T-helper 2 cell treated with Interferon-gamma antibody and Interleukin-4, amounts not matched to agents 5 μg/mL and 100 μg/mL, for 36 hours (primary cell): ENCODE results near the gene SIDT2.
"Not testable (repeated sequence)": the region's sequence is repeated elsewhere in the genome, so short reads cannot be mapped to it uniquely, and the experiment has no call there.

Source experiments
- DNase-seq: peaks from one replicate; pipeline ENCODE4 v3.0.0; 2021; ENCODE audit warnings: low spot score
- H3K27ac Mint-ChIP-seq: one replicate; pipeline ENCODE4 v1.8.0; 2021; ENCODE audit warnings: mild to moderate bottlenecking, mixed read lengths
- H3K27me3 Mint-ChIP-seq: one replicate; pipeline ENCODE4 v1.8.0; 2021; ENCODE audit warnings: low read depth, mixed read lengths
- H3K36me3 Mint-ChIP-seq: one replicate; pipeline ENCODE4 v1.8.0; 2021; ENCODE audit warnings: low read depth, mixed read lengths
- H3K4me1 Mint-ChIP-seq: one replicate; pipeline ENCODE4 v1.8.0; 2021; ENCODE audit warnings: low read depth, mixed read lengths
- H3K4me3 Mint-ChIP-seq: one replicate; pipeline ENCODE4 v1.8.0; 2022; ENCODE audit warnings: mild to moderate bottlenecking, moderate library complexity, mixed read lengths
- H3K9me3 Mint-ChIP-seq: one replicate; pipeline ENCODE4 v1.8.0; 2021; ENCODE audit warnings: mixed read lengths

The SIDT2 gene

DNA sequence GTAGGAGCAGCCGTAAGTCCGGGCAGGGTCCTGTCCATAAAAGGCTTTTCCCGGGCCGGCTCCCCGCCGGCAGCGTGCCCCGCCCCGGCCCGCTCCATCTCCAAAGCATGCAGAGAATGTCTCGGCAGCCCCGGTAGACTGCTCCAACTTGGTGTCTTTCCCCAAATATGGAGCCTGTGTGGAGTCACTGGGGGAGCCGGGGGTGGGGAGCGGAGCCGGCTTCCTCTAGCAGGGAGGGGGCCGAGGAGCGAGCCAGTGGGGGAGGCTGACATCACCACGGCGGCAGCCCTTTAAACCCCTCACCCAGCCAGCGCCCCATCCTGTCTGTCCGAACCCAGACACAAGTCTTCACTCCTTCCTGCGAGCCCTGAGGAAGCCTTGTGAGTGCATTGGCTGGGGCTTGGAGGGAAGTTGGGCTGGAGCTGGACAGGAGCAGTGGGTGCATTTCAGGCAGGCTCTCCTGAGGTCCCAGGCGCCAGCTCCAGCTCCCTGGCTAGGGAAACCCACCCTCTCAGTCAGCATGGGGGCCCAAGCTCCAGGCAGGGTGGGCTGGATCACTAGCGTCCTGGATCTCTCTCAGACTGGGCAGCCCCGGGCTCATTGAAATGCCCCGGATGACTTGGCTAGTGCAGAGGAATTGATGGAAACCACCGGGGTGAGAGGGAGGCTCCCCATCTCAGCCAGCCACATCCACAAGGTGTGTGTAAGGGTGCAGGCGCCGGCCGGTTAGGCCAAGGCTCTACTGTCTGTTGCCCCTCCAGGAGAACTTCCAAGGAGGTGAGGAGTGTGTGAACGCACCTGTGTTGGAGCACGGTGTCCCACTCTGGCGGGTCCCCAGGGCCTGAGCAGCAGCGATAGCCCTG is 20.7 kb downstream of the SIDT2 start, which contains the start of gene TAGLN:
Gene TAGLN (plus strand): TSS at position 318 of the 863 bp plus-strand sequence. CDS start 3,644 bp downstream, outside the sequence.
- Mint-ChIP-seq H3K36me3 (peaks cover 9% of the 10 kb centered on the region), H3K4me3 (no peak within 1 kb of the TSS), H3K27me3 (no peaks in the 10 kb centered on the region), H3K27ac (no peak within 1 kb of the TSS), H3K4me1 (no peaks in the 10 kb centered on the region), H3K9me3 (no peaks in the 10 kb centered on the region)
- no peak for DNase-seq

DNA sequence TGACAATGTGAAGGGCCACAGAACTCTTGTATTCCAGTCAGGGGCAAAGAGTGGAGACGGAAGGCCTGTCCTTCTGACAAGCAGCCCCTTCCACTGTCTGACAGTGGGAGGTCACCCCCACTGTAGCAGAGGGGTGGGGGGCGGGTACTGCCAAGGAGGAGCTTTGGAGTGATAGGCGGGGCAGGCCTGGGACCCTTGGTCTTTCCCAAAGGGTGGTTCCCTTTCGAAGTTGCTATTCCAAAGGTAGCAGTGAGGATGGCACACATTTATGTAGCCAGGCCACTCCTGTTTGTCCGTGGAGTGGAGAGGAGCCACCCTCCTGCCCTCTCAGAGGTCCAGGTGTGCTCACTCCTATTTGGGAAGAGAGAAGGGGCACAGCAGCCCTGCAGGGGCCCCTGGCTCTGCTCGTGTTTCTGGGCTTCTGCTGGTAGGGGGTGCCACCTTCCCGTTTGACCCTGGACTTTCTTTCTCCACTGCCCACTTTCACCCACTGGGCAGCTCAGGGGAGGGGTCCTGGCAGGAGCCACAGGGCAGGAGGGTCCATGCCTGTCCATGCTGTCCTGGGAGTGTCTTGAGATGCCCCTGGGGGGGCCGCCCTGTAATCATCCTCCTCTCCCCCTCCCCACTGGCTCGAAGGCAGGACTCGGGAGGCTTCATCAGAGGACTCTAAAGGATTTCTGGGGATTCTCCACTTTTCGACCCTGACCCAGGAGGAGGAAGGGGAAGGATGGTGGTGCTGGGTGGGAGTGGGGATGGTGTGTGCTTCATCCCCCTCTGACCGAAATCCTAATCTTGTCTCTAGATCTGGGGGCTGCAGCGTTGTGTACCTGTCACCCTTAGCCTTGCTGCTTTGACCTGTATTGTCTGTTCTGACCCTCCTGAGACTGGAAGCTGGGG is 21.6 kb downstream of the SIDT2 start:
- no peaks in the 10 kb centered on the region for H3K9me3 Mint-ChIP-seq
- DNase-seq, result no peak
- no peak overlapping the region for H3K27ac Mint-ChIP-seq
- H3K4me3 Mint-ChIP-seq, result no peak overlapping the region
- H3K4me1 Mint-ChIP-seq, result no peaks in the 10 kb centered on the region
- no peaks in the 10 kb centered on the region for H3K27me3 Mint-ChIP-seq
- H3K36me3 Mint-ChIP-seq, result peaks cover 15% of the 10 kb centered on the region

DNA sequence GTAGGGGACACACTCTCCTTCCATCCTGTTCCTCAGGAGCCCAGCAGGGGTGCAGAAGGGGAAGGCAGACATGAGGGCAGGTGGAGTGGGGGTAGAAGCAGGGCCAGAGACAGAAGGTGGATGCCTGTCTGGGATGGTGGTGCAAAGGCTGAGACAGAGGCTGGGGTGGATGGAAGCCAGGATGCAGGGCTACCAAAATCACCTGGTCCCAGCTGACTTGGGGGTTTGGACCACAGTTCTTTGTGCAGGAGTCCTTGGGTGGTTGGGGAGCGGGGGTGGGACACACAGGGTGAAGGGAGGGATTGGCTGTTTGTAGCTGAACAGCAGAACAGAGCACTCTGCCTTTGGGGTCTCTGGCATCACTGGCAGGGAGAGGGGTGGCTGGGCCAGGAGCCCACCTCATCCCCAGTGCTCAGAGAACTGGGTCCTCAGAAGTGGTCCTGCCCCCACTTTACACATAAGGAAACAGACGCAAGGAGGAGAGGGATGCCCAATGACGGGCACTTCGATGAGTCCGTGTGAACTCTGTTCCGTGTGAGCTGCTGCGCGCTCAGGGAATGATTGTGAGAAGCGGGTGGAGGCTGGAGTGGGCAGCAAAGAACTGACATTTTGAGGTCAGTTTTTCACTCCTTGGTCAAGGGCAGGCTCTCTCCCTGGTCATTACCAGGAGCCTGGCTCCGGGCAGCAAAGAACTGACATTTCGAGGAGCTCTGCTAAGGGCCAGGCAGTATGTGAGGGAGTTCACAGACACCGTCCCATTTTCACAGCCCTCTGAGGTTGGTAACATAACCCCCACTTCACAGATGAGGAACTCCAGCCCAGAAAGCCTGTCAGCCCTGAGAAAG is 22.5 kb downstream of the SIDT2 start:
- H3K9me3 Mint-ChIP-seq, result no peaks in the 10 kb centered on the region
- H3K27me3 Mint-ChIP-seq, result no peaks in the 10 kb centered on the region
- no peak overlapping the region for H3K4me3 Mint-ChIP-seq
- H3K36me3 Mint-ChIP-seq, result peaks cover 19% of the 10 kb centered on the region
- no peak for DNase-seq
- no peaks in the 10 kb centered on the region for H3K4me1 Mint-ChIP-seq
- no peak overlapping the region for H3K27ac Mint-ChIP-seq

DNA sequence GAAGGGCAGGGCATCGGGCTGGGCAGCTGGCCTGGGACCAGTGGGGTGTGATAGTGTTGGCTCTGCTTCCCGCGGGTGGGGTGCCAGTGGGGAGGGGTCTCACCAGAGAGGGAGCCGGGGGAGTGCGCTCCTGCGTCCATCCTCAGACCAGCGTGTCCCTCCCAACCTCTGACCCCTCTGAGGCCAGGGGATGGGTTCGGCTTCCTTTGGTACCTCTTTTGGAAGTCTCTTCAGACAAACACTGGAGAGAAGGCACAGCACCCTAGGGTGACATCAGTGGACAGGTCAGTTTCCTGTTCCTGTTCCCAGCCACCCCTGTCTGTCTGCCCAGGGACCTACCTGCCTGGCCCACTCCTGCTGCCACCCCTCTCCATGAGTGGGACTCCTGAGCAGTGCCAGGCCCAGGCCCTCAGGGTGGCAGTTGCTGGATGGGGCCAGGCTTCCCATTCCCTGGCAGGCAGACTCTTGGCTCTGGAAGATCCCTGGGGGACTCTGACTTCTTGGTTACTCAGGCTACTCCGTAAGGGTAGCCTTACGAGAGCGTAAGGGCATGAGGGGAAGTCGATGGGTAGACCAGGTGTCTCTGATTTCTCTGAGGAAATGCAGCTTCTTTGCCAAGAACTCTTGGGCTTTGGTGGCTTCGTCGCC is 23.2 kb downstream of the SIDT2 start:
- Mint-ChIP-seq H3K4me1 (no peaks in the 10 kb centered on the region), H3K4me3 (no peak overlapping the region), H3K27me3 (no peaks in the 10 kb centered on the region), H3K36me3 (peaks cover 21% of the 10 kb centered on the region), H3K27ac (no peak overlapping the region), H3K9me3 (no peaks in the 10 kb centered on the region)
- DNase-seq, result no peak

DNA sequence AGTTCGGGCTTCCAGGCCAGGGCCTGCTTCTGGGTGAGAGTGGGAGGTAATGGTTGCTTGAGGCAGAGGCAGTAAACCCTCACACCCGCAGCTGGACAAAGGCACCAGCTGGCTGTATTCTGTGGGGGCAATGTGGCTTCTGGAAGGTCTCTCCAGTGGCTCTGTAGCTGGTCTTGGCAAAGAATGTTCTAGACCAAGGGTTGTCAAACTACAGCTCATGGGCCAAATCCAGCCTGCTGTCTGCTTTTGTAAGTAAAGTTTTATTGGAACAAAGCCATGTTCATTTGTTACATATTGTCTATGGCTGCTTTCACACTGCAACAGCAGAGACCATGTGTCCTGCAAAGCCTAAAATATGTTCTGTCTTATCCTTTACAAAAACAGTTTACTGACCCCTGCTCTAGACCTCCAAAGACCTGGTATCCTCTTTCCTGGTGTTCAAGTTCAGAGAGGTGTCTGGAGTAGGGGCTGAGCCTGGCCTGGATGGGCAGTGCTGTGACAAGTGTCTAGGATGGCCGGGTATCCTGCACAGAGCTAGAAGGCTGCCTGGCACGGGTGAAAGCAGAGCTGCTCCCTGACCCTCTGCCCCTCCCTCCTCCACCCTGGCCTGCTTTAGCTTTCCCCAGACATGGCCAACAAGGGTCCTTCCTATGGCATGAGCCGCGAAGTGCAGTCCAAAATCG is 24.0 kb downstream of the SIDT2 start:
- H3K27me3 Mint-ChIP-seq, result no peaks in the 10 kb centered on the region
- H3K9me3 Mint-ChIP-seq, result no peaks in the 10 kb centered on the region
- H3K4me1 Mint-ChIP-seq, result no peaks in the 10 kb centered on the region
- H3K4me3 Mint-ChIP-seq, result no peak overlapping the region
- H3K36me3 Mint-ChIP-seq, result peaks cover 21% of the 10 kb centered on the region
- no peak overlapping the region for H3K27ac Mint-ChIP-seq
- no peak for DNase-seq

DNA sequence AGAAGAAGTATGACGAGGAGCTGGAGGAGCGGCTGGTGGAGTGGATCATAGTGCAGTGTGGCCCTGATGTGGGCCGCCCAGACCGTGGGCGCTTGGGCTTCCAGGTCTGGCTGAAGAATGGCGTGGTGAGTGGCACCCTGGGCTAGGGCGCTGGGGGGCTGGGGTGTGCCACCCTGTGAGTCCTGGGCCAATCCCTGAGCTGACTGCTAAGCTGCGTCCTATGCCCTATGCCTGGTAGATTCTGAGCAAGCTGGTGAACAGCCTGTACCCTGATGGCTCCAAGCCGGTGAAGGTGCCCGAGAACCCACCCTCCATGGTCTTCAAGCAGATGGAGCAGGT is 24.5 kb downstream of the SIDT2 start:
- no peak for DNase-seq
- H3K27ac Mint-ChIP-seq, result no peak overlapping the region
- no peak overlapping the region for H3K4me3 Mint-ChIP-seq
- H3K4me1 Mint-ChIP-seq, result no peaks in the 10 kb centered on the region
- no peaks in the 10 kb centered on the region for H3K27me3 Mint-ChIP-seq
- peaks cover 21% of the 10 kb centered on the region for H3K36me3 Mint-ChIP-seq
- H3K9me3 Mint-ChIP-seq, result no peaks in the 10 kb centered on the region

DNA sequence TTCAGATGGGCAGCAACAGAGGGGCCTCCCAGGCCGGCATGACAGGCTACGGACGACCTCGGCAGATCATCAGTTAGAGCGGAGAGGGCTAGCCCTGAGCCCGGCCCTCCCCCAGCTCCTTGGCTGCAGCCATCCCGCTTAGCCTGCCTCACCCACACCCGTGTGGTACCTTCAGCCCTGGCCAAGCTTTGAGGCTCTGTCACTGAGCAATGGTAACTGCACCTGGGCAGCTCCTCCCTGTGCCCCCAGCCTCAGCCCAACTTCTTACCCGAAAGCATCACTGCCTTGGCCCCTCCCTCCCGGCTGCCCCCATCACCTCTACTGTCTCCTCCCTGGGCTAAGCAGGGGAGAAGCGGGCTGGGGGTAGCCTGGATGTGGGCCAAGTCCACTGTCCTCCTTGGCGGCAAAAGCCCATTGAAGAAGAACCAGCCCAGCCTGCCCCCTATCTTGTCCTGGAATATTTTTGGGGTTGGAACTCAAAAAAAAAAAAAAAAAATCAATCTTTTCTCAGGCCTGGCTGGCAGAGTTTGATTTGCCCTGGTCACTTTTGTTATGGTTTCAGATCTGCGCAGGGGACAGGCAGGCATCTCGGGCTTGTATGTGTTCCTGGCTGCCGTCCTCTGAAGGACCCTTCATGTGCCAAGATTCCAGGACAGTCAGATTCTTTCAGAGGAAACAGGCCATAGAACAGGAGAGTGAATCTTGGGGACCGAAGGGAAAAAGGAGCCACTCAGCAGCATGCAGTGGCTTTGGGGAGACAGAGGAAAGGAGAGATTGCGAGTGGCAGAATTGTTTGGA is 25.9 kb downstream of the SIDT2 start:
- no peaks in the 10 kb centered on the region for H3K27me3 Mint-ChIP-seq
- no peaks in the 10 kb centered on the region for H3K4me1 Mint-ChIP-seq
- peaks cover 21% of the 10 kb centered on the region for H3K36me3 Mint-ChIP-seq
- no peak overlapping the region for H3K27ac Mint-ChIP-seq
- no peaks in the 10 kb centered on the region for H3K9me3 Mint-ChIP-seq
- H3K4me3 Mint-ChIP-seq, result no peak overlapping the region
- no peak for DNase-seq

DNA sequence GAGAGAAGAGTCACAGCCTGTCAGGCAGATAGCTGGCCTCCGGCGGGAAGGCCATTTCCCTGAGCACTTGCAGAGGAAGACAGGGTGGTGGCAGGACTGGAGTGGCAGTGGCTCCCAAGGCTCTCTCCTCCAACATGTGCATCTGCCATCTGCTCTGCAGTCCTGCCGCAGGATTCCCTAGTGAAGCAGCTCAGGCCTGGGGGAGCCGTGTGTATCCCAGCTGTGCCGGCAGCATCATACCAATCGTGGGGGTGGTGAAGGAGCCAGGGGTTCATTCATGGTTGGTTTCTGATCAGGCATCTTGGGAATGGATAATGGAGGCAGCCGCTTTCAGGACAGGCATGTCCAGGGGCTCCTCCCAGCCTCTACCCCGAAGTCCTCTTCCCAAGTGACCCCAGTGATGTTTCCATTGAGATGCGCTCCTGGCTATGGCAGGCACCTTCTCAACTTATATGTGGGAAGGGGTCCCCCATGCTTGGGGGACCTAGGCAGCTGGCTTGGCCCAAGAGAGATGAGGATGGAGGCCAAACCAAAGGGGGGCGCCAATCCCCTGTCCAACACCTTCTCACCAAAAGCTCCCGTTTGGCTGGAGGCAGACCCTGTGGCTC is 26.8 kb downstream of the SIDT2 start:
- no peaks in the 10 kb centered on the region for H3K4me1 Mint-ChIP-seq
- H3K36me3 Mint-ChIP-seq, result peaks cover 25% of the 10 kb centered on the region
- no peaks in the 10 kb centered on the region for H3K27me3 Mint-ChIP-seq
- DNase-seq, result no peak
- H3K27ac Mint-ChIP-seq, result no peak overlapping the region
- H3K4me3 Mint-ChIP-seq, result no peak overlapping the region
- no peaks in the 10 kb centered on the region for H3K9me3 Mint-ChIP-seq

DNA sequence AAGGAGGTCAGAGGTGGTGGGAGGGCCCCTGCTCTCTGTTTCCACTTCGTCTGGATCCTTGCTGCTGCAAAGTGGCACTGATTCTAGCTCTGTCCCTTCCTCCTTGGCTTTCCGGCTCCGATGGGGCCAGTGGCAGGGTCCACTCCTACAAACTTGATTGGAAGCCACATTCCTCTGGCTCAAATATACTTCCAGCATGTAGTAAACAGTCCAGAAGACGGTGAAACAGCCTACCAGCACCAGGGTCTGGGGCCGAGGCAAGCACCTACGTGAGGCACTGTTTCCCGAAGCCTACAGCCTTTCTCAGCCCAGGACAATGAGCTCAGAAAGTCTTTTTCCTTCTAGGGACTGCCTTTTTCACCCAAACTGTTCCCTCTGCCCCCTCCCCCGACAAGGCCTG is 27.6 kb downstream of the SIDT2 start:
- H3K4me3 Mint-ChIP-seq, H3K4me1 Mint-ChIP-seq, H3K27me3 Mint-ChIP-seq, DNase-seq, H3K9me3 Mint-ChIP-seq, H3K27ac Mint-ChIP-seq: not testable (repeated sequence)
- peaks cover 30% of the 10 kb centered on the region for H3K36me3 Mint-ChIP-seq

DNA sequence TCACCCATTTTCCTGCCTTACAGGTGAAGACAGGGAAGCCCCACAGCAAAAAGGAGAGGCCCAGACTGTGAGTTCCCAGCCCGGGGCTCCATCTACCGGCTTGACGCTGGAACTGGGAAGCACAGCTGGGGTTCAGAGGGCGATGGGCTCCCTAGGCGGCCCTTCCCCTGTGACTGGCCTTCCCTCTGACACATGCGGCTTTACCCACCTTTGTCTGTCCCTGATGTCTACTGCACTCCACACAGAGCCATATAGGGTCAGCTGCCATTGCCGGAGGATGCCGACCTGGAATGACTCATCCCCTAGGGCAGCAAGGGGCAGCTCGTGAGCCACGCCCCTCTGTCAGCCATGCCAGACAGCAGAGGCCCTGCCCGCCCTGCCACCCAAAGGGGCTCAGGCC is 28.3 kb downstream of the SIDT2 start:
- not testable (repeated sequence) for H3K27me3 Mint-ChIP-seq, H3K27ac Mint-ChIP-seq, H3K4me1 Mint-ChIP-seq, DNase-seq, H3K4me3 Mint-ChIP-seq, H3K9me3 Mint-ChIP-seq
- H3K36me3 Mint-ChIP-seq, result peaks cover 35% of the 10 kb centered on the region

DNA sequence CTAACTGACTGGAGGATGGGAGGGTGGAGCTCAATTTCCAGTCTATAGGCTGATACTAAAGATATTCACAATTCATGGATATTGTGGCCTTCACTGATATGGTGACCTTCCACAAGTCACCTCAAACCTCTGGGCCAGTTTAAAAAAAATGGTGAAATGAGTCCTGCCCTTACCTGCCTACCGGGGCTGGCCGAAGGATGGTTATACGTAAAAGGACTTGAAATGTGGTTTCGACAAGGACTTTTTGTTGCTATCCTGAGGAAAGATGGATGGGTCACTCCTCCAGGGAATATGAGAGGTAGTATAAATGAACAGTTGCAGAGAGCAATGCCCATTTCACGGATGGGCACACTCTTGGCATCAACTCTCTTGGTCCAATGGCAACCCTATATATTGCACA is 28.9 kb downstream of the SIDT2 start:
- not testable (repeated sequence) for DNase-seq, H3K27me3 Mint-ChIP-seq, H3K4me3 Mint-ChIP-seq, H3K9me3 Mint-ChIP-seq, H3K27ac Mint-ChIP-seq, H3K4me1 Mint-ChIP-seq
- peaks cover 38% of the 10 kb centered on the region for H3K36me3 Mint-ChIP-seq

DNA sequence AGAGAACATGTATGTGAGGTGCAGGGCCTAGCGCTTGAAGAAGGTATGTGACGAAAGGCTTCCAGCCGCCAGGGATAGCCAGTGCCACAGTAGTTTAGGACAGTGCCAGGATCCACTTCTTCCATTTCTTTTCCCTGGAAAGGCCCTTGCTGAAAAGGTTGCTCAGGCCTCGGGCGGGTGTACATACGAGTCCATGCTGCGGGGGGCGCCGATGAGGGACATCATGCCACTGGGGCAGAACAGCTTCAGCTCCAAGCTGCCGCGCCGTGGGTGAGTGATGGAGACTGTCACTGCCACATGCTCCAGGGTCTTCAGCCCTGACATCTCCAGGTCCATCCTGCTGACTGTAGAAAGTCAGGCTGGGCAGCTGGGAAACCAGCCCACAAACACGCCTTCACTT is 30.2 kb downstream of the SIDT2 start:
- H3K4me3 Mint-ChIP-seq, DNase-seq, H3K9me3 Mint-ChIP-seq, H3K27ac Mint-ChIP-seq, H3K27me3 Mint-ChIP-seq, H3K4me1 Mint-ChIP-seq: not testable (repeated sequence)
- peaks cover 42% of the 10 kb centered on the region for H3K36me3 Mint-ChIP-seq
